UCSD-AML1 (cell line): ENCODE data around the gene MIPOL1.
"Not testable (repeated sequence)": the region's sequence is repeated elsewhere in the genome, so short reads cannot be mapped to it uniquely, and the experiment has no call there.

Experiments
- DNase-seq: peaks from one replicate; lab custom pipeline; 2025; ENCODE audit not compliant: unreplicated experiment; lab: John Stamatoyannopoulos, UW

The MIPOL1 gene

DNA sequence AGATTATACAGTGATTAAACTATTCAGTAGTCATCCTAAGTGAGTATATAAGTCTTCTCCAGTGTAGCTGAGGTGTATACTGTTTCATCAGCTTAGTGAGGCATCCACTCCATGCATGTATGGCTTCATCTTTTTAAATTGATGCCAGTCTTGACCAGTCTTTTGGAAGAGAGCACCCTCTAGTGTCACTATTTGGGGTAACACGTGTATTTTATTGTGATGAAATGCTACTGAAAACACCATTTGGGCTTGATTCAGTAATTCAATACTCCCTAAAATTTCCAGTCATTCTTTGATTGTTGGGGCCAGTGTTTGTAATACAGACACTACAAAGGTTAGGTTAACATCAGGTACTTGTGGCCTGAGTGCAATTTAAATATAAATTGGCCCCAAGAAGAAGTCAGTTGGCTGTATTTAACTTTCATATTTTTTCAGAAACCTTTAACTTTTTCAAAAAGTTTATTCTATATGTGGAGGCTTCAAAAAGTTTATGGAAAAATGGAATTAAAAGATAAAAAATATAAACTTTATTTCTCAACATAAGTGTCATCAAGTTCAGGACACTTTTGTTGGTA is 35.3 kb downstream of the MIPOL1 start:
- DNase-seq: no peak

DNA sequence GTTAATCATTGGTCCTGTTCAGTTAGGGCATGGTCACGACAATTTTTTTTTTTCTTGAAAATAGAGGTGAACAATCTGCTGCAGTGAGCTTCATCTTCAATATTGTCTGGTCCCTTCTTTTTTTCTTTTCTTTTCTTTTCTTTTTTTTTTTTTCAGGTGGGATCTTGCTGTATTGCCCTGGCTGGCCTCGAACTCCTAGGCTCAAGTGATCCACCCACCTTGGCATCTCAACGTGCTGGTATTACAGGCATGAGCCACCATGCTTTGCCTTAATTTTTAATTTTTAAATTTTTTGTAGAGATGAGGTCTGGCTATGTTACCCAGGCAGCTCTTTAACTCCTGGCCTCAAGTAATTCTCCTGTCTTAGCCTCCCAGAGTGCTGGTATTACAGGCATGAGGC is 36.5 kb downstream of the MIPOL1 start:
- no peak for DNase-seq

DNA sequence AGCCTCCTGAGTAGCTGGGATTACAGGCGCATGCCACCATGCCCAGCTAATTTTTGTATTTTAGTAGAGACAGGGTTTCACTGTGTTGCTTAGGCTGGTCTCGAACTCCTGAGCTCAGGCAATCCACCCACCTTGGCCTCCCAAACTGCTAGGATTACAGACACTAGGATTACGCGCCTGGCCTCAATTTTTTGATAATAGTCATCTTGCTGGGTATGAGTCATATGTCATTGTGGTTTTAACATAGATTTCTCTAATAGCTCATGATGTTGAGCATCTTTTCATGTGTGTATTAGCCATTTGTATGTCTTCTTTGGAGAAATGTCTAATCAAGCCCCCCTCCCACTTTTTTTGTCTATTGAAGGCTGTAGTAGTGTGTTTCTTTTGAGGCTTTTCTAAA is 38.3 kb downstream of the MIPOL1 start:
- not testable (repeated sequence) for DNase-seq

DNA sequence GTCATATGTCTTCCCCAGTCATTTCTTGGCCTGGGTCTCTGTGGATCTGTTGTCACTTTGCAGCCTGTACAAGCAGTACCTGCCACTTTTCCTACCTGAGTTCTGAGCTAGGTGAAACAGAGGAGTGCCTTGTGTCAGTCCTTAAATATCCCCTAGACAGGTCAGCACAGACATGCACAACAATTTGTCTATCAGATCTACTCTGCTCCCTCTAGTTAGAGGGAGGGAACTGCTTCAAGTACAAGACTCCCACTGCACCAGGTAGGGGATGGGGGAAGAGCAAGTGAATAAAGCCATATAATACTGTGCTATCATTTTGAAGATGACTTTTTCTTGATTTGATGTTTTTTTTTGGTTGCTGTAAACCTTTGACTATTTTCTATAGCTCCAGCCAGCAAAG is 39.4 kb downstream of the MIPOL1 start:
- no peak for DNase-seq

DNA sequence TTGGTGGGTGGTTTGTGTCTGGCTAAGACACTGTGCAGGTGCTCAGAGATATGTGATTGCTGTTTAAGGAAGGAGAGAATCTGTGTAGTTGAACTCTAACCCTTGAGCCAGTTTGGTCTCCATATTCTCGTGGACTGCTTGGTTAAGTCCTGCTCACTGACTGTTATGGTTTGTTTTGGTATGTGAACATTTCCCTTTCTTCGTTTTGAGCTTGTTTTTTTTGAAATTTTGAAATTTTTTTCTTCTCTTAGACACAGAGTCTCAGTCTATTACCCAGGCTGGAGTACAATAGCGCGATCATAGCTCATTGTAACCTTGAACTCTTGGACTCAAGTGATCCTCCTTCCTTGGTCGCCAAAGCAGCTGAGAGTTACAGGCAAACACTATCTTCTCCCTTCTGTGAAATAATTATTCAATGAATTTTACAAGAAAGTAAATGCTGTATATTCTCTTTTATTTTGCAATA is 40.0 kb downstream of the MIPOL1 start:
- DNase-seq: no peak

DNA sequence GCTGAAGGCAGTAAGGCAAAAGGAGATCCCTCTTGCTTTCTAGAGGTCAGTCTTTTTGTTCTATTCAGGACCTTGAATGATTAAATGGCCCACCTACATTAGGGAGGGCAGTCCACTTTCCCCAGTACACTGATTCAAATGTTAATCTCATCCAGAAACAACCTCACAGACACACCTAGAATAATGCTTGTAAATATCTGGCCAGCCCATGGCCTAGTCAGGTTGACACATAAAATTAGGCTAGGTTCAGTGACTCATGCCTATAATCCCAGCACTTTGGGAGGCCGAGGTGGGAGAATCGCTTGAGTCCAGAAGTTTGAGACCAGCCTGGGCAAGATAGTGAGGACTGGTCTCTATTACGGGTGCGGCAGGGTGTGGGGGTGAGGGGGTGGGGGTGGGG is 43.5 kb downstream of the MIPOL1 start:
- no peak for DNase-seq

DNA sequence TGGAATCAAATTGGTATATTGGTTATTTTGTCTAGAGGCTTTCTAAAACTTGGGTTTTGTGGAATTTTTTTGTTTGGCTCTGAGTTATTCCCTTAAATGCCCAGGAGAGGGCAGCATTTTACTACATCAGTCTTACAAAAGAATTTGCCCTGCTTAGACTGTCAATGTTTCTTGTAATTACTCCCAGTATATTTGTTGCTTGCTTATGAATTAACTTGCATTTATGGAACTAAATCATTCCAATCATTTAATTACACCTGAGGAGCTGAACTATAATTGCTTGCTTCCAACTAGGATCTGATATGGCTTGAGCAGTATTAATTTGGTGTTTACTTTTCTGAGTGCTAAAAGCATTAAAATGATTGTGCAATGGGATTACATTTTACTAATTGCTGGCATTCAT is 48.7 kb downstream of the MIPOL1 start:
- DNase-seq: no peak

DNA sequence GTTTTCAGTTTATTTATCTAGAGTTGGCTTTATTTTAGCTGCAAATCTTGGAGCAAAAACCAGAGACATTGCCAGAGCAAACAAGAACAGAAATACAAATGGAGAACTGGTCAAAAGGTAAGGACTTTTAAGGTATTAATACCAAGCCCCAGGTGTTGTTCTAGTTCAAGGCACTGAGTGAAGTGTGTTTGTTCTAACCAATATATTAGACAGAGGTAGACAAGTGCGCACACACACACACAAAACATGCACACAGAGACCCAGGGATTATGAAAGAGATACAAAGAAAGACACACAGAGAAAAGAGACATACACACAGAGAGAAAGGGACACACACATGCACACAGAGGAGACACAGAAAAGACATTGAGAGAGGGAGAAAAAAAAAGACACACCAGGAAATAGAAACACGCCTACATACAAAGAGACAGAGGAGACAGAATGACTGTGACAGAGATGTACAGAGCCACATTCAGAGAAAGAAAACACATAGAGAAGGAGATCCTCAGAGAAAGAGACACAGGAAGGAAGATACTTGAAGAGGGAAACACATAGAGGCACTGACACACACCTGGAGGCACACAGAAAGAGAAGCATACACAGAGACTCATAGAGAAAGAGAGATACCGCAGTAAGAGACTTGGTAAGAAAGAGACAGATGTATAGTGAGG is 50.2 kb downstream of the MIPOL1 start:
- DNase-seq: no peak

DNA sequence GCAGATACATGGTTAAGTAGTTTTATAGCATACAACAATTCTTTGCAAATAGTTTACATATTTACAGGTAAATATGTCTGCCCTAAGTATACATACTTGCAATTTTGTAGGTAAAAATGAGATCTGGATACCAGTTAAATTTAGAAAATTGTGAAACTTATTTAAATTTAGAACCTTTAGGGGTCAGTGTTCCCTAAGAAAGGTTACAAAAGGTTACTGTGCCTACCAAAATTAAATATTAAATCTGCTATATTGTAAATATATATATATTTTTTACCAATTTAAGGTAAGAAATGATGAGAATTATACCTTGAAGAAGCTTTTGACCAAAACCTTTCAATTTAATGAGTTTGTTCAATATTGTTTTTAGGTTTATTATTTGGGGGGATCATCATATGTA is 54.0 kb downstream of the MIPOL1 start:
- DNase-seq: no peak

DNA sequence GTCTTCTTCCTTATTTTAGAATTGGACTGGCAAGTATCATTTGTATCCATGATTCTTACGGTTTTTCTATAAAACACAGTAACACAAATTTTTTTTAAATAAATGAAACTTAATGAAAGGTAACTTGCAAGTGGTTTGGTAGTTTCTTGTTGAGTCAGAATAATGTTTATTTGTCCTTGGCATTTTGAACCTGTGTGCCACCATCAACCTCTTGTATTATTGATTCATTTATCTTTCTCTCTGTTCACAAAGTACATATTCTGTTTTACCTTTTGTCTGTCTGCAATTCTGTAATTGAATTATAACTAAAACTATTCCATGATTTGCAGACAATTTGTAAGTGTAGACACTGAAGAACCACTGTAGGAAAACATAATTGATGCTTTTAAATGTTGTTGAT is 54.7 kb downstream of the MIPOL1 start:
- DNase-seq: no peak

DNA sequence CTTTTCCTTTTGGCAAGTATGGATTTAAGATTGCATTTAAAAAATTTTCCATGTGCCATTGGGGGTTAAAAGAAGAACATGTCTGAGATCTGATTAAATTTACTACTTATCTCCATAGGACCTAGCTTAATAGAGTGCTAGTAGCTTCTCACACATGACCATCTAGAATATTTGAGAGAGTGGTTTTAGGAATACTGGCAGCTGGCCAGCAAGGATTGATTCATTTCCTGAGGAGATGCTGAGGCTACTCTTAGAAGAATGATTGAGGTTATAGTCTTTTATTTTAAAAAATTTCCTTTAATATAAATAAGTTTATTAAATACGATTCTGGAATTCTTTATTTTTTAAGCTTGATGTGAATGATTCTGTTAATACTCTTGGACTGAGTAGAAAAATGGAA is 56.2 kb downstream of the MIPOL1 start:
- DNase-seq: no peak

DNA sequence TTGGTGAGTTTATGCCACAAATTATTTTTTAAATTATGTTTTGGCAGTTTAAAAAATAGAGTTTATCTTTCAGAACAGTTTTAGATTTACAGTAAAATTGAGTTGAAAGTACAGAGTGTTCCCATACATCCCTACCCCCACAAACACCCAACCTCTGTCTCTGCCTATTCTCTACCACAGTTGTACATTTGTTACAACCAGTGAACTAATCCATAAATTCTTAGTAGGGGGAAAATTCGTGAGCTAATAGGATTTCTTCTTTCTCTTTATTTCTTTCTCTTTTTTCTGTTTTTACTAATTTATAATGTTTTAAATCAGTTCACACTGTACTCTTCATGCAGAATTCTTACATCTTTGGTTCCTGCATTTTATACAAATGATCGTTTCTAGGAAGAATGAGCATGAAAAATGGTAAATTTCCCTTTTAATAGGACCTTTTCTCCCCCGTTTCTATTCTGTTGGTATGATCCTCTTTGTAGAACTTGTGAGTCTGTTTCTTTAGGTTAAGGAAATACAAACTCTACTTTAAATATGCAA is 56.7 kb downstream of the MIPOL1 start:
- DNase-seq: no peak

DNA sequence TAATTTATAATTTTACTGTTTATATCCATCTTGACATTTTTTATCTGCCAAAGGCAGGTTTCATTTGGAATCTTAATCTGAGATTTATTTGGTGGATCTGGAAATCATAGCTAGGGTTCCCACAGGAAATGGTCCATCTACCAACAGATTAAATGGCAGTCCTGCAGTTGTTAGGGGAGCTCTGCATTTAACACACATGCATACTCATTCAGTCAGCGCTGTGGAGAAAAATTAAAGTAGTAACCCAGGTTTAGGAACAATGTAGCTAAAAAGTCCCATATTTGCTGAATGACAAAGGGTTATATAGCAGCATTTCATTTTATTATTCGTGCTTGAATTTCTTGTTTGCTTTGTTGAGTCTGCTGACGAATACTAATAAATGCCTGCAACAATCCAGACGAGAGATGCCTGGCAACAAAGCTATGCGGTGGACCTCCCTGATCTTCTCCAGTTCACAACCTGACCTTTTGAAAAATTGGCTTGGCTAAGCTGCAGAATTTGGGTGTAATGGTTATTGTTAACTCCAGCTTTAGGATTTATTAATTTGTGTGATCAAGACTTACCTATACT is 59.8 kb downstream of the MIPOL1 start:
- no peak for DNase-seq

DNA sequence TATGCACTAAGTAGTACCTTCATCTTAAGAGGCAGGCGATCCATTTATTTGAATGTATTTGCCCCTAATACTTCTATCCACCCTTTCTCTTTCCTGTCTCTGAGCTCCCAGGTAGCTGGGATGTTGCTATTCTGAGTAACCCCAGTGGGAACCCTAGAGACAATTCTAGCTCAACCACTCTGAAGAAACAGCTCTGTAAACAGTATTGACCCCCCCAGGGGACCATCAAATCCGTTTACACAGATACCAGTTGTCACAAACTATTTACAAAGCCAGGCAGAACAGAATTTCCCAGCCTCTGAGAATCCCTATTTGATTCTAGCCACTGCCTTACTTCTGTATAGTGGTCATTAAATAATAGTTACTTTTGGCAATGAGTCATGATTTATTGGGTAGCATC is 64.9 kb downstream of the MIPOL1 start:
- no peak for DNase-seq

DNA sequence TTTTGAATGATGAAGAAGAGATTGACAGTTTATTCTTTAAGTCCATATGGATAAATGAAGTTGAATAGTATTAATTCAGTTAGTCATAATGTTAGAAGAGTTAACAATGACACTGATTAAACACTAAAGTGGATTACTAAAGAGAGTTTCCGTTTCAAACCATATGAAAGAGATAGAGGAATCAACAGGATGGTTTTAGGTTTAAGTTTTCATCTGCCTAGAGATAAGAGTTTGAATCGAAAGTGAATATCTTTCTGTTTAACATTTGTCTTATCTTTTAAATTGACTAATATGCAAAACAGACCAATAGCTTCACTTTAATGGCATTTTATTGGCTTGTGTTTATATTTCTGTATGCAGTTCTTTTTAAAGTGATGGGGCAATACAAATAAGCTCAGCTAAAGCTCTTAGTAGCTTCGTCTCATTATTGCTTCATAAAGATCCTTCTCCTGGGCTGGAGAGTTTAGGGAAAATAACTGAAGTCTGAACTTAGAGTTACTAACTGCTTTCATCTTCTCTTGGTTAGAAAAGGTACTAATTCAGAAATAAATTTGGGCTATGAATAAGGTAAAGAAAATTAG is 66.0 kb downstream of the MIPOL1 start:
- no peak for DNase-seq

DNA sequence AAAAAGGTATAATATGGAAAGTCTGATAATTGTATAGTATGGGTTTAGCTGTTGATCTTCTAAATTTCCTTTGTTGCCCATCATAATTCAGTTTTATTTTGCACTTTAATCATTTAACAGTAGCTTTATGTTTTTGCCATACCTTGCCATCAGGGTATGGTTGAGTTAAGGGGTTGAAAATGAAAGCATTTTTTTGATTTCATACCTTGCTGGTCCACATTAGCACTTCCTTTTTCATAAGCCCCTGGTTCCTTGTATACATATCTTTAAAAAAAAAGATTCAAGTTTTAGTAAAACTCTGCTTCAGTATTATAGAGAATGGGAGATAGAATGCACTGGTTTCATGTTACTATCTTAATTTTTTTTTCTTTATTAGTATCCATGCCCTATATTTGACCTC is 71.1 kb downstream of the MIPOL1 start:
- DNase-seq: no peak

DNA sequence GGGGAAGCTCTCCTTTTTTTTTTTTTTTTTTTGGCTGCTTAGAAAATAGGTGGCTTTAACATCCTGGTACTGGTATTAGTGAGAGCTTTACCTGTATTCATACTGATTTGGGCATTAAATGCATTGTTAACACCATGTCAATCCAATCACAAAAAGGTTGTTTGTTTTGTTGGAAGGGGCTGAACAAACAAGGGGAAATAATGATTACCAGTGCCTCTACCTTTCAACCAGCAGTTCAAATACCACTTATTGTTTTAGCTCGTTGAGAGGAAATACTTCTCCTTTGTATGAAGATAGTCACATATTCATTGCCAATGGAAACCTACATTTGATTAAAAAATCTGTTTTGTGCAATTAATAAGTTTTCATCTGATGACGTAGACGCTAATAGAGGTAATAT is 72.9 kb downstream of the MIPOL1 start:
- DNase-seq: no peak

DNA sequence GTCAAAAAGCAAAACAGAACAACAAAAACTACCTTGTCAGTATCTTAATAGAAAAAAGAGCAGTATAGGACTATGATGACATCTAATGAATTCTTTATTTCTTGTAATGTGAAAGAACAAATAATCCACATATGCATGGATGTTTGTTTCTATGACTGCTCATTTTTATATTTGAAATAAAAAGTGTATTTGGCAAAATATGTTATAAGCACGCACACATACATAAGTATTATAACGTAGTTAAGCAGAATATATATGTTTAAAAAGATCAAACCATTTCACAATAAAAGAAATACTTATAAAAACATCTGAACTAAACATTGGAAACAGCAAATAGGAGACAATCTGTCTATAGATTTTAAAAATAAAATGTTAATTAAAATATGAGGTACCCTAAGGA is 74.8 kb downstream of the MIPOL1 start:
- DNase-seq: no peak

DNA sequence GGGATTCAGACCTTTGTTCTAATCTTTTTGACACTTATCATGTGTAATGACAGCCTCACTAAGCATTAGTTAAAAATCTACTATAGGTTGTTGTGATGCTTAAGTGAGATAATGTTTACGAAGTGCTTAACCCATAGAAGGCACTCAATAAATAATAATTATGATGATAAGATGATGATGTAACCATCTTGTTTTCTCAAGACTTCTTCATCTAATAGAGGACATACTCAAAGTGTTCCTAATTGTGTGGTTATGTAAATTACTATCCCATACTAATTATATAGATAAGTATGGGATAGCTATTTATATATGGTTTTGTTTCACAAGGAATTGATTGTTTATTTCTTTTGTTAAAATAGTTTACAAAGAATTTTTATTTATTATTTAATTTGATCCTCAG is 76.9 kb downstream of the MIPOL1 start:
- DNase-seq: no peak

DNA sequence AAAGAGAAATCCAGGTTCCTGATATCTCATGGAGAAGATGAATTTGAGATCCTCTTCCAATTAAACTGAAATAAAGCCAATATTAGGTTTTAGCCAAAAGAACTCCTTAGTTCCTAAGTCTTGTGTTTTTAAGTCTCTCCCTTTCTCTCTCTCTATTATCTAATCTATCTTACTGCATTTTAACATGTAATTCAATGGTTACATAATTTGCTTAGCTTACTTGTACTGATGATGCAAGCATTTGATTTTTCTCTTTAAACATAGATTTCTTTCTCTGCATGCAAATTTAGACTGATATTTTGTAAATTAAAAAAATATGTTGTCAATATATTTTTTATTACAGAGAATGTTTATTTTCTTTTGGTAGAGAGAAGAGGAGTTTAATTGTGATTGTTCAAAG is 78.2 kb downstream of the MIPOL1 start:
- no peak for DNase-seq

DNA sequence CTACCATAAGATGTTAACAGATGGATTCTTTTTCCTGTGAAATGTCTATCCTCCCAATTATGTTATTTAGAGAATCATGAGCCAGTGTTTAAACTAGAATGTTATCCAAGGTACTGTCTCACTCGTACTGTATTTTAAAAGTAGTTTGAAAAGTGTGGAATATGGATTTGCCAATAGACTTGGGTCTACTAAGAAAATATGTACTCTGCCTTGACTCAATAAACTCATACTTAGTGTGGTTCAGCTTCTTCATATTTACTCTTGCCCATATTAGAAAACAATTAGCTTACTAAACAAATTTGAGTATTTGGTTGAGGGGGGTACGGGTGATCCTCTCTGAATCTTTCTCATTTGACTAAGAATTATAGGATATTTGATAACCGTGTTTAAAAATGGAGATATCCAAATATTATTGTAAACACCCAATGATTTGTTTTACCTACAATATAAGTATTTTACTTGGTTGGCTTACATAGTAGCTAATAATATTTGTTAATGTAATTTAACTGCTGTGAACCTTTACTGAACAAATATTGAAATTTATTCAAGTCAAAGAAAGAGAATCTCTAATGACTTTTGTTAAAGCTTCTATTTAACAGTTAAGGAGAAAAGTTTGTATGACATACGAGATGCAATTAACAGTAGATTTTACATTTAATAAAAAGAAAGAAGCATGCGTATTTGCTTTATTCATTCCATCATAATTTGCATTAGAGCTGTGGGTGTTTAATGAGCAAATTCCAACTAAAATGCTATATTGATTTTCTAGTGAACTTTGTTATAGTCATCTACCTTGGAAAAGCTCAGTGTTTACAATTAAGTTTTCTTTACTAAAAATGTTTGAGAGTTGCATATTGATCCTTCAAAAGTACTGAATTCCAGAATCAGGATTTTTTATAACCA is 81.2 kb downstream of the MIPOL1 start:
- DNase-seq: no peak
